Fibroblast of lung (primary cell): ENCODE results near the gene GLIS1. TPM values are rescaled to one million over a fixed set of nuclear protein-coding genes. Genes with fewer than 3 reads are reported as not detected.

ENCODE experiments used
- DNase-seq, 2 donors: peaks; one replicate each; pipeline versions ENCODE4 v3.0.0 to v3.0.0-alpha.2; 2010; ENCODE audit warnings: low read depth in 2 of 2
- H2AFZ ChIP-seq: 2 replicates; pipeline ENCODE4 v1.5.1; 2012; ENCODE audit warnings: low read length, control low read depth, inconsistent platforms
- H3K27ac ChIP-seq: 2 replicates; pipeline ENCODE4 v1.5.1; 2011; ENCODE audit warnings: low read length, control low read depth; ENCODE audit not compliant: insufficient read depth
- H3K27me3 ChIP-seq: 2 replicates; pipeline ENCODE4 v1.5.1; 2011; ENCODE audit warnings: mild to moderate bottlenecking, low read length; ENCODE audit not compliant: control insufficient read depth, insufficient read depth
- H3K36me3 ChIP-seq: 2 replicates; pipeline ENCODE4 v1.5.1; 2011; ENCODE audit warnings: low read length; ENCODE audit not compliant: control insufficient read depth, insufficient read depth
- H3K4me1 ChIP-seq: 2 replicates; pipeline ENCODE4 v1.5.1; 2011; ENCODE audit warnings: low read length; ENCODE audit not compliant: control insufficient read depth, insufficient read depth; ENCODE audit errors: extremely low read depth
- H3K4me2 ChIP-seq: 2 replicates; pipeline ENCODE4 v1.5.1; 2011; ENCODE audit warnings: low read length, control low read depth; ENCODE audit not compliant: insufficient read depth; ENCODE audit errors: extremely low read depth
- H3K4me3 ChIP-seq, 4 experiments: fragments of 200-600 bp in 1 of 4; sonication (generic) in 1 of 4; replicated peaks in 1 of 4; 2 replicates each; pipeline ENCODE4 v1.5.1; 2011 to 2016; ENCODE audit warnings: low read length in 4 of 4, low read depth in 3 of 4, mild to moderate bottlenecking in 3 of 4, control low read depth in 2 of 4, inconsistent platforms in 1 of 4, mixed read lengths in 1 of 4; ENCODE audit not compliant: insufficient read depth in 1 of 4; ENCODE audit errors: control extremely low read depth in 1 of 4
- H3K79me2 ChIP-seq: 2 replicates; pipeline ENCODE4 v1.5.1; 2012; ENCODE audit warnings: mild to moderate bottlenecking, low read length, inconsistent platforms; ENCODE audit not compliant: control insufficient read depth, insufficient read depth
- H3K9ac ChIP-seq: 2 replicates; pipeline ENCODE4 v1.5.1; 2011; ENCODE audit warnings: mild to moderate bottlenecking, low read length, control low read depth; ENCODE audit not compliant: insufficient read depth
- H3K9me3 ChIP-seq: 2 replicates; pipeline ENCODE4 v1.5.1; 2012; ENCODE audit warnings: low read depth, low read length; ENCODE audit not compliant: control insufficient read depth, insufficient read depth
- H4K20me1 ChIP-seq: 2 replicates; pipeline ENCODE4 v1.5.1; 2011; ENCODE audit warnings: low read length; ENCODE audit not compliant: control insufficient read depth, insufficient read depth; ENCODE audit errors: extremely low read depth
- CTCF ChIP-seq, 2 donors: IDR thresholded peaks in 1 of 2; conservative IDR thresholded peaks in 1 of 2; 1 replicate in 1 of 2; 2 replicates in 1 of 2; pipeline ENCODE4 v1.5.1; 2011 to 2012; ENCODE audit warnings: low read length in 2 of 2, control low read depth in 1 of 2, inconsistent platforms in 1 of 2, low read depth in 1 of 2, mild to moderate bottlenecking in 1 of 2
- EZH2 ChIP-seq: IDR thresholded peaks from 2 replicates; pipeline ENCODE4 v1.5.1; 2012; ENCODE audit warnings: low read length, control low read depth, mild to moderate bottlenecking; ENCODE audit errors: missing control alignments
- polyA plus RNA-seq, 2 donors: library from polyadenylated mRNA; depleted of rRNA in 1 of 2; stranded (reverse) in 1 of 2; unstranded in 1 of 2; fragments of >200 nt; gene quantifications; 2 replicates each; pipeline ENCODE4 v1.2.1, GENCODE V29; 2011 to 2012; ENCODE audit warnings: missing spikeins in 1 of 2
- total RNA-seq: library from RNA; depleted of rRNA; stranded (reverse); fragments of >200 nt; gene quantifications from 2 replicates; pipeline ENCODE4 v1.2.1, GENCODE V29; 2014

The GLIS1 gene
- total and polyA plus RNA-seq, 2 donors (not counting 1 experiment from before 2014, with no cell fraction given): under 0.01 to 0.05 TPM

GRCh38 chr1:53631622-53632310 lies 107.2 kb downstream of the GLIS1 start:
- H3K4me2 ChIP-seq: no peak overlapping the region
- H3K27me3 ChIP-seq: no peaks in the 10 kb centered on the region
- H3K4me3 ChIP-seq: no peak overlapping the region
- no peaks in the 10 kb centered on the region for H3K4me1 ChIP-seq
- DNase-seq: no peak
- no peaks in the 10 kb centered on the region for H3K36me3 ChIP-seq
- no peaks in the 10 kb centered on the region for H3K9me3 ChIP-seq
- no peak overlapping the region for H3K9ac ChIP-seq
- TF ChIP-seq EZH2: no peak
- TF ChIP-seq CTCF (conservative IDR thresholded peaks at IDR 0.05 in 1 of 2, IDR thresholded peaks at IDR 0.05 in 1 of 2; ENCODE audit: low read depth in 1 of 2, low read length in 2 of 2): no peak
- no peaks in the 10 kb centered on the region for H3K79me2 ChIP-seq
- no peak overlapping the region for H3K27ac ChIP-seq
- H4K20me1 ChIP-seq: no peaks in the 10 kb centered on the region
- no peak overlapping the region for H2AFZ ChIP-seq

GRCh38 chr1:53629101-53629691 lies 109.8 kb downstream of the GLIS1 start:
- no peak overlapping the region for H2AFZ ChIP-seq
- H3K27me3 ChIP-seq: no peaks in the 10 kb centered on the region
- no peaks in the 10 kb centered on the region for H3K79me2 ChIP-seq
- TF ChIP-seq CTCF (conservative IDR thresholded peaks at IDR 0.05 in 1 of 2, IDR thresholded peaks at IDR 0.05 in 1 of 2; ENCODE audit: low read depth in 1 of 2, low read length in 2 of 2): no peak
- TF ChIP-seq EZH2: no peak
- H4K20me1 ChIP-seq: no peaks in the 10 kb centered on the region
- H3K36me3 ChIP-seq: no peaks in the 10 kb centered on the region
- no peak overlapping the region for H3K4me3 ChIP-seq
- no peaks in the 10 kb centered on the region for H3K9me3 ChIP-seq
- H3K27ac ChIP-seq: no peak overlapping the region
- no peak for DNase-seq
- no peak overlapping the region for H3K4me2 ChIP-seq
- no peaks in the 10 kb centered on the region for H3K4me1 ChIP-seq
- no peak overlapping the region for H3K9ac ChIP-seq

DNA sequence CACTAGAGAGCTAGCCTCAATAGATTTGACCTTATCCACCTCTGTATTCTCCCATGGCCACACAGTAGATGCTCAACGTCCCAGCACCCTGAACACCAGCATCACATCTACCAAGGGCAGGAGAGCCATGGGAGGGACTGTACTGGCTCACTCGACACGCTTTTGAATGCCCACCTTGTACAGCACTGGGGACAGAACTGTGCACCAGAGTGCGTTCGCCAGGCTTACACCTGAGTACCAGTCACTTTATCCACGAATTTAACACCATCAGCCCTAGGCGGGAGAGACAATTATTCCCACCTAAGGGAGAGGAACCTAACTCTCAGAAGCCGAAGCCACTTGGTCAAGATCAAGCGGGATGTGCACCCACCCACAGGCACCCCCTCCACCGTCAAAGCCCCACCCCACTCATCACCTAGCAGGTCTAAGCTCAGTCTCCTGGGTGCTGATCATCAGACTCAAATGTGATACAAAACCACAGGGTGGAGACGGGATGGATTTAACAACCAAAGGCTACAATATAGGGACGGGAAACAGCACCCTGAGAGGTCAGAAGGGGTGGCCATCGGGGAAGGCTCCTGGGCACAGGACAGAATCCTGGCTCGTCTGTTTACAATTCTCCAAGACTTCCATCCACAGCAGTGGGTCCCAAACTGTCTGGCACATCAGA lies 110.5 kb downstream of the GLIS1 start:
- H3K4me3 ChIP-seq: no peak overlapping the region
- H3K27ac ChIP-seq: no peak overlapping the region
- DNase-seq: no peak
- H3K36me3 ChIP-seq: no peaks in the 10 kb centered on the region
- no peaks in the 10 kb centered on the region for H3K9me3 ChIP-seq
- H3K79me2 ChIP-seq: no peaks in the 10 kb centered on the region
- no peak overlapping the region for H3K4me2 ChIP-seq
- TF ChIP-seq CTCF (conservative IDR thresholded peaks at IDR 0.05 in 1 of 2, IDR thresholded peaks at IDR 0.05 in 1 of 2; ENCODE audit: low read depth in 1 of 2, low read length in 2 of 2) (no peak), EZH2 (no peak)
- no peak overlapping the region for H2AFZ ChIP-seq
- H4K20me1 ChIP-seq: no peaks in the 10 kb centered on the region
- H3K27me3 ChIP-seq: no peaks in the 10 kb centered on the region
- no peaks in the 10 kb centered on the region for H3K4me1 ChIP-seq
- H3K9ac ChIP-seq: no peak overlapping the region
